GM04503 (cell line): ENCODE results near the gene ARPC5.
A peak's percentile ranks its signal among the peaks of the same experiment; 100 is the strongest.
"Not testable (repeated sequence)": the region's sequence is repeated elsewhere in the genome, so short reads cannot be mapped to it uniquely, and the experiment has no call there.

Experiments
- DNase-seq: peaks from one replicate; pipeline ENCODE4 v3.0.0-alpha.2; 2012; ENCODE audit warnings: low read depth

ARPC5 gene

GRCh38 chr1:183645531-183645930 lies 9.9 kb upstream of the ARPC5 start:
- no peak for DNase-seq

GRCh38 chr1:183642166-183642565 lies 6.6 kb upstream of the ARPC5 start:
- DNase-seq = no peak

GRCh38 chr1:183640193-183640592 lies 4.6 kb upstream of the ARPC5 start:
- no peak for DNase-seq

GRCh38 chr1:183638649-183639387 lies 3.2 kb upstream of the ARPC5 start:
- DNase-seq = no peak

GRCh38 chr1:183636783-183637182 lies 1.2 kb upstream of the ARPC5 start:
- no peak for DNase-seq

GRCh38 chr1:183636334-183636682 lies 725 bp upstream of the ARPC5 start:
- DNase-seq = no peak

- DNase-seq = no peak
These were observed 431 bp downstream of the ARPC5 start for GRCh38 chr1:183635099-183635605.

- DNase-seq = no peak
These were observed 1.0 kb downstream of the ARPC5 start for GRCh38 chr1:183634429-183635065.

- DNase-seq = peak; percentile 75
These were observed 1.8 kb downstream of the ARPC5 start for GRCh38 chr1:183633676-183634343.

- no peak for DNase-seq
These were observed 2.6 kb downstream of the ARPC5 start for GRCh38 chr1:183632964-183633363.

- peak; percentile 35 for DNase-seq
These were observed 3.5 kb downstream of the ARPC5 start for GRCh38 chr1:183632114-183632513.

GRCh38 chr1:183630748-183631147 lies 4.8 kb downstream of the ARPC5 start:
- peak; percentile 23 for DNase-seq

GRCh38 chr1:183628537-183628936 lies 7.0 kb downstream of the ARPC5 start:
- no peak for DNase-seq

- not testable (repeated sequence) for DNase-seq
These were observed 9.3 kb downstream of the ARPC5 start for GRCh38 chr1:183626236-183626635.

- DNase-seq = no peak
These were observed 12.4 kb downstream of the ARPC5 start for GRCh38 chr1:183622884-183623785.

GRCh38 chr1:183622013-183622412 lies 13.6 kb downstream of the ARPC5 start:
- no peak for DNase-seq

GRCh38 chr1:183620311-183620710 lies 15.3 kb downstream of the ARPC5 start:
- DNase-seq = no peak

- DNase-seq = no peak
These were observed 15.8 kb downstream of the ARPC5 start for GRCh38 chr1:183619781-183620180.

GRCh38 chr1:183618202-183618601 lies 17.4 kb downstream of the ARPC5 start:
- DNase-seq = not testable (repeated sequence)

GRCh38 chr1:183612975-183613374 lies 22.6 kb downstream of the ARPC5 start:
- not testable (repeated sequence) for DNase-seq

- no peak for DNase-seq
These were observed 23.2 kb downstream of the ARPC5 start for GRCh38 chr1:183612407-183612806.

GRCh38 chr1:183611021-183611420 lies 24.6 kb downstream of the ARPC5 start:
- DNase-seq = no peak
